HCT116 (cell line): ENCODE data around the gene TFEB. TPM values are rescaled to one million over a fixed set of nuclear protein-coding genes. Genes with fewer than 3 reads are reported as not detected.

Experiments used
- ATAC-seq: fragments of 200-7000 bp; cut with Tn5 transposase; 2 replicates; pipeline ENCODE4 v1.9.1; 2020; ENCODE audit warnings: mild to moderate bottlenecking, moderate library complexity
- BruUV-seq: library from RNA; stranded (reverse); fragments of 400-500 nt; replicated peaks from 2 replicates; lab custom pipeline; 2021; lab: Mats Ljungman, UMichigan
- CTCF ChIA-PET: fragments of 300-600 bp; sonication (Branson Sonifier 250); formaldehyde crosslinking; loops from one replicate; lab custom pipeline; 2021; ENCODE audit warnings: antibody characterized with exemption; lab: Charles Lee
- POLR2A ChIA-PET: fragments of 300-600, 350-600 bp; sonication (Branson Sonifier 250); formaldehyde crosslinking; loops from one replicate; lab custom pipeline; 2021; ENCODE audit warnings: antibody characterized with exemption; lab: Charles Lee
- RAD21 ChIA-PET, 2 experiments: fragments of 300-600 bp; sonication (Branson Sonifier 250); formaldehyde crosslinking; loops; one replicate each; lab custom pipeline; 2023; ENCODE audit warnings: low total read pairs in 2 of 2; ENCODE audit not compliant: uncharacterized antibody in 2 of 2, unreplicated experiment in 2 of 2, low non-redundant PET in 1 of 2; lab: Charles Lee
- DNase-seq: peaks from one replicate; pipeline ENCODE4 v3.0.0-alpha.2; 2010; ENCODE audit warnings: low read depth, low spot score
- H2AFZ ChIP-seq: fragments of 200-600 bp; shearing (Covaris generic), sonication (generic); 2 replicates; pipeline ENCODE4 v1.6.1; 2017; ENCODE audit warnings: low read depth, mixed run types, mixed read lengths, antibody characterized with exemption, low read length; ENCODE audit not compliant: poor library complexity, severe bottlenecking
- H3K27ac ChIP-seq: 2 replicates; pipeline ENCODE4 v1.5.1; 2012; ENCODE audit warnings: low read depth, low read length
- H3K27me3 ChIP-seq: fragments of 200-600 bp; sonication (generic); 2 replicates; pipeline ENCODE4 v1.6.1; 2016; ENCODE audit warnings: mixed run types, low read length, mixed read lengths; ENCODE audit not compliant: insufficient read depth
- H3K36me3 ChIP-seq, 2 experiments: fragments of 200-500 bp in 1 of 2; fragments of 200-600 bp in 1 of 2; sonication (Bioruptor generic) in 1 of 2; sonication (generic) in 1 of 2; 2 replicates each; pipeline versions ENCODE4 v1.5.1 to v1.6.1; 2014 to 2016; ENCODE audit warnings: low read length in 2 of 2, inconsistent platforms in 1 of 2, mixed read lengths in 1 of 2, mixed run types in 1 of 2; ENCODE audit not compliant: insufficient read depth in 2 of 2, control insufficient read depth in 1 of 2
- H3K4me1 ChIP-seq, 2 experiments: fragments of 200-600 bp in 1 of 2; sonication (generic) in 1 of 2; 2 replicates each; pipeline versions ENCODE4 v1.5.1 to v1.6.1; 2012 to 2017; ENCODE audit warnings: low read length in 2 of 2, inconsistent platforms in 1 of 2, mild to moderate bottlenecking in 1 of 2, mixed read lengths in 1 of 2, mixed run types in 1 of 2, moderate library complexity in 1 of 2; ENCODE audit not compliant: insufficient read depth in 2 of 2, control insufficient read depth in 1 of 2
- H3K4me2 ChIP-seq: fragments of 200-600 bp; sonication (generic); 2 replicates; pipeline ENCODE4 v1.6.1; 2017; ENCODE audit warnings: mixed run types, low read length, mixed read lengths
- H3K4me3 ChIP-seq, 2 experiments: fragments of 200-600 bp in 1 of 2; sonication (generic) in 1 of 2; replicated peaks in 1 of 2; 2 replicates each; pipeline ENCODE4 v1.5.1; 2011 to 2016; ENCODE audit warnings: low read length in 2 of 2, control low read depth in 1 of 2, low read depth in 1 of 2, mild to moderate bottlenecking in 1 of 2, mixed read lengths in 1 of 2, mixed run types in 1 of 2
- H3K79me2 ChIP-seq: fragments of 200-600 bp; sonication (generic); 2 replicates; pipeline ENCODE4 v1.6.1; 2017; ENCODE audit warnings: mild to moderate bottlenecking, mixed run types, low read length, moderate library complexity, mixed read lengths; ENCODE audit not compliant: insufficient read depth
- H3K9ac ChIP-seq: fragments of 200-600 bp; sonication (generic); 2 replicates; pipeline ENCODE4 v1.6.1; 2016; ENCODE audit warnings: low read length, mixed read lengths
- H3K9me2 ChIP-seq: fragments of 200-600 bp; sonication (generic), shearing (Covaris generic); 2 replicates; pipeline ENCODE4 v1.6.1; 2017; ENCODE audit warnings: mixed run types, mild to moderate bottlenecking, moderate library complexity; ENCODE audit not compliant: insufficient read depth
- H3K9me3 ChIP-seq, 2 experiments: fragments of 200-500 bp in 1 of 2; fragments of 200-600 bp in 1 of 2; sonication (Bioruptor generic) in 1 of 2; sonication (generic) in 1 of 2; 2 replicates each; pipeline ENCODE4 v1.6.1; 2014 to 2017; ENCODE audit warnings: low read length in 2 of 2, mixed read lengths in 2 of 2, inconsistent platforms in 1 of 2, low read depth in 1 of 2, mild to moderate bottlenecking in 1 of 2, mixed run types in 1 of 2, moderate library complexity in 1 of 2; ENCODE audit not compliant: control insufficient read depth in 1 of 2, insufficient read depth in 1 of 2
- H4K20me1 ChIP-seq: fragments of 200-600 bp; sonication (generic), shearing (Covaris generic); 2 replicates; pipeline ENCODE4 v1.6.1; 2017; ENCODE audit warnings: mixed run types, mild to moderate bottlenecking, moderate library complexity; ENCODE audit not compliant: insufficient read depth
- CBX3 ChIP-seq: IDR thresholded peaks from 2 replicates; pipeline ENCODE4 v1.6.1; 2012; ENCODE audit warnings: low read depth
- ELF1 ChIP-seq: IDR thresholded peaks from 2 replicates; pipeline ENCODE4 v1.6.1; 2012; ENCODE audit warnings: low read depth, borderline replicate concordance
- SIN3A ChIP-seq: IDR thresholded peaks from 2 replicates; pipeline ENCODE4 v1.6.1; 2012; ENCODE audit warnings: low read depth
- TCF7L2 ChIP-seq: IDR thresholded peaks from 2 replicates; pipeline ENCODE4 v1.7.0; 2011; ENCODE audit warnings: borderline replicate concordance, inconsistent platforms; ENCODE audit not compliant: insufficient read depth, insufficient read length; ENCODE audit errors: extremely low read depth
- ZFX ChIP-seq: fragments of 450-650 bp; IDR thresholded peaks from 2 replicates; pipeline ENCODE4 v1.6.1; 2017
- ZNF274 ChIP-seq: fragments of 200-500 bp; sonication (Bioruptor generic); IDR thresholded peaks from 2 replicates; pipeline ENCODE4 v1.6.1; 2014; ENCODE audit warnings: mild to moderate bottlenecking, low read depth, low read length, inconsistent platforms
- intact Hi-C: fragments of 100-400 bp; cut with micrococcal nuclease; formaldehyde crosslinking; loops from 2 replicates; pipeline ENCODE4 v1.10.0; 2022
- total RNA-seq: library from RNA; stranded (reverse); gene quantifications from one replicate; pipeline ENCODE4 v1.2.1, GENCODE V29; 2021; ENCODE audit not compliant: unreplicated experiment
- TF ChIP-seq, protein P1 (sequence below): IDR thresholded peaks from 2 replicates; pipeline ENCODE4 v1.6.1; 2011; ENCODE audit warnings: mild to moderate bottlenecking, low read length, moderate library complexity; ENCODE audit not compliant: insufficient replicate concordance; ENCODE audit errors: extremely low read depth

Gene TFEB
- total RNA-seq, 1 experiment from 2014 or later, result 4.8 TPM

DNA sequence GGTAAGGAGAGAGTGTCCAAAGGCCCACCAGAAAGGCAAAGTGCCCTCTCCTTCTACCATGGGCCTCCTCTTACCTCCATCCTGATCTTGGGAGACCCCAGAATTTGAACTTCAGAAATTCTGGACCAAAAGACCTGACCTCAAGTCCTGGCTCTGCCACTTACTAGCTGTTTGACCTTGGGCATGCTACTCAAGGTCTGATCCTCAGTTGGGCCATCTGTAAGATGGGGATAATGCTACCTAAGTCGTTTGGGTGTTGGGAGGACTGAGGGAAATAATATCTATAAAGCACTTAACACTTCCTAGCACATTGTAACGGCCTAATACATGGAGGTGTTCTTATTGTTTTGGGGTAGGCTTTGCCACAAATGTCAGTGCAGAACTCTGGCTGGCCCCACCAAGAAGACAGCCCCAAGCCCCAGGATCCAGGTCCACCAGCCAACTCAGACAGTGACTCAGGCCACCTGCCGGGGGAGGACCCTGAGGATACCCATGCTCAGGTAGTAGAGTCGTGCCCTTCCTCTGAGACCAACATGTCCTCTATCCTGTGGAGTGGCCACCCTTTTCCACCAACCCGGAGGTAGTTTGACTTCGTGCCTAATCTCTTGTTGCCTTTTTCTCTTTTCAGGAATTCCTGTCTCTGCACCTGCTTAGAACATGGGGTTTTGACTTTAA lies 47.8 kb upstream of the TFEB start:
- no peak overlapping the region for H3K4me2 ChIP-seq
- ChIA-PET POLR2A (no interaction called here), CTCF (interaction anchor here (2.8 kb wide), 1 partner anchor 261 kb away, joined by 13 read pairs; no protein-coding TSS in a partner anchor)
- no peaks in the 10 kb centered on the region for H3K9me3 ChIP-seq
- no peaks in the 10 kb centered on the region for H3K27me3 ChIP-seq
- no peaks in the 10 kb centered on the region for H3K9me2 ChIP-seq
- H3K4me1 ChIP-seq, result peaks cover 19 to 30% of the 10 kb centered on the region in 2 experiments
- no peaks in the 10 kb centered on the region for H4K20me1 ChIP-seq
- no peak overlapping the region for H3K4me3 ChIP-seq
- H3K9ac ChIP-seq, result no peak overlapping the region
- DNase-seq (no peak), ATAC-seq (no peak)
- H3K79me2 ChIP-seq, result peaks cover 6% of the 10 kb centered on the region
- no peaks in the 10 kb centered on the region for H3K36me3 ChIP-seq
- H2AFZ ChIP-seq, result no peak overlapping the region
- TF ChIP-seq TCF7L2, result no peak
- TF ChIP-seq, protein P1, sequence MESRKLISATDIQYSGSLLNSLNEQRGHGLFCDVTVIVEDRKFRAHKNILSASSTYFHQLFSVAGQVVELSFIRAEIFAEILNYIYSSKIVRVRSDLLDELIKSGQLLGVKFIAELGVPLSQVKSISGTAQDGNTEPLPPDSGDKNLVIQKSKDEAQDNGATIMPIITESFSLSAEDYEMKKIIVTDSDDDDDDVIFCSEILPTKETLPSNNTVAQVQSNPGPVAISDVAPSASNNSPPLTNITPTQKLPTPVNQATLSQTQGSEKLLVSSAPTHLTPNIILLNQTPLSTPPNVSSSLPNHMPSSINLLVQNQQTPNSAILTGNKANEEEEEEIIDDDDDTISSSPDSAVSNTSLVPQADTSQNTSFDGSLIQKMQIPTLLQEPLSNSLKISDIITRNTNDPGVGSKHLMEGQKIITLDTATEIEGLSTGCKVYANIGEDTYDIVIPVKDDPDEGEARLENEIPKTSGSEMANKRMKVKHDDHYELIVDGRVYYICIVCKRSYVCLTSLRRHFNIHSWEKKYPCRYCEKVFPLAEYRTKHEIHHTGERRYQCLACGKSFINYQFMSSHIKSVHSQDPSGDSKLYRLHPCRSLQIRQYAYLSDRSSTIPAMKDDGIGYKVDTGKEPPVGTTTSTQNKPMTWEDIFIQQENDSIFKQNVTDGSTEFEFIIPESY, result no peak
- TF ChIP-seq ZFX, result no peak
- no peak for TF ChIP-seq ZNF274
- TF ChIP-seq SIN3A, result no peak
- no peak for TF ChIP-seq CBX3
- TF ChIP-seq ELF1, result no peak
- TF ChIP-seq, all 23 proteins: peak for 0
- intact Hi-C loops, result loop anchor here (10.0 kb wide), 2 partner anchors 382 to 432 kb away; partner anchors contain the start of gene MRPS10
- RAD21 ChIA-PET, result no interaction called here
- H3K27ac ChIP-seq, result no peak overlapping the region
- BruUV-seq, result no TSS peak
